GM21423 (cell line): ENCODE results near the gene AHCYL1.

Experiments
- ATAC-seq: cut with Tn5 transposase; IDR thresholded peaks from one replicate; pipeline ENCODE4 v1.9.1; 2021; ENCODE audit warnings: mild to moderate bottlenecking, moderate library complexity; ENCODE audit not compliant: unreplicated experiment

The AHCYL1 gene

DNA sequence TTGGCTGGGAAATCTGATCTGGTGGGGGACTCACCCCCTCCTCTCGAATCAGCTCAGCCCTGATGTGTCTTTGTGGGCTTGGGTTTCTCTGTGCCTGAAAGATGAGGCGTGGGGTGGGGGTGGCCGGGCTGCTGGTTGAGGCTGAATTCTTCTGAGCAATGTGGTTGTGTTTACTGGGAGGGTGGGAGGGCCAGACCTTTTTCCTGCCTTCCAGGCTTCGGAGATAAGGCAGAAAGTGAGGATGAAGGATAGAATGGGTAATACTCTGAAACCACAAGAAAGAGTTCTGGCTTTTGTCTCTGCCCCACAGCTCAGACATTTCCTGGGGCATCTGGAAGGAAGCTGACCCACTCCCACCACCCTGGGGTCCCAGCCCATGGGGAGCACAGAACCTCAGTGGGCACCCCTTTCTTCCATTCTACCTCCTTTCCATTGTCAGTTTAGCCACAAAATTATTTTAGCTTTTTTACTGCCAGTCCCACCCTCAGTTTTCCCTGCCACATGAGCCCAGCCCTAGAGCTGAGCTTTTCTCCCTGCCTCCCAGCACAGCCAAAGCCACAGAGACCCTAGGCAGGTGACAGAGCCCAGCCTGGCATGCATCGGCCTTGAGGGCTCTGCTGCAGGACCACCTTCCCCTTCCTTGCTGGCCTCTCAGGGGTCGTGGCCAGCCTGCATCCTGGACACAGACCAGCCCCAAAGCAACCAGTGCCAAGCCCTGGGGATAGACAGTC is 74.7 kb downstream of the AHCYL1 start:
- ATAC-seq: no peak

DNA sequence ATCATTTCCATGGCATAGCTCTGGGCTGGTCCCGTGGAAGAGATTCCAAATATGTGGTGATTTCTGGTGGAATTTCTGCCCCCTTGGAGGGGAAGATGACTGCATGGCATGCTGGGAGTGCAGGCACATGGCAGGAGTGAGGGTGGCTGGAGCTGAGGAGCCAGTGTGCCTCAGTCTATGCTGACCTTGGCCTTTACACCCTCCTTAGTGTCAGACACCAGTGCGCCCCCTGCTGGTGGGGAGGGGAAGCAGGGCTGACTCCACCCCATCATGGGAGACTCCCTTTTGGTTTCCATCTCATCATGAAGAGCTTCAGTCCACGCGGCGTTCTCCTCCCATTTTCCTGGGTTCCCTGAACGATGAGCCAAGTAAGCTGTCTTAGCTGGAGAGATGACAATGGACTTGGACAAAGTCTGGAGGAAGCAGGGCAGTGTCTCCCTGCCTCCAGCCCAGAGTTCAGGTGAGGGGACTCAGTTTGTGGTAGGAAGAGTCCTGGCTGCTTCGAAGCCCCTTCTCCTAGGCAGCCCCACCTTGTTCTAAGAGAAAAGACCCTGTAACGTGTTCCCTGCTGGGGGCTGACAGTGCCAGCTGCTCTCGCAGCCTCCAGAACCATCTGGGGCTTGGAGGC is 75.6 kb downstream of the AHCYL1 start:
- ATAC-seq: no peak

DNA sequence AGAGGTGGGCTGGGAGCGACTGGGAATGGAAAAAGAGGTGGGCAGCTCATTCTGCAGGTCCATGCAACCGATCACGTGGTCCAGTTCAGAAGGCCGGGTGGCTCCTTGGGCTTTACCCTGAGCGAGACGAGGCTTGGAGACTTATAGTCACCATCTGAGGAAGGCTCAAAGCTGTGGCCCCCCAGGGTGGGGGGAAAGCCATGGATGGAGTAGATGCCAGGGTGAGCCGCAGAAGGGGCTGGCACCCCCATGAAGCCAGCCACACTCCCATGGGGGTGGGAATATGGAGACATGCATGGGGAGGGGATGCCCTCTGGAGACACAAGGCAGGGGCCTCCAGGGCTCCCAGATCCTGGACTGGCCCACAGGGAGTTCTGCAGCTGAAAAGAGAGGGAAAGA is 76.1 kb downstream of the AHCYL1 start:
- no peak for ATAC-seq

DNA sequence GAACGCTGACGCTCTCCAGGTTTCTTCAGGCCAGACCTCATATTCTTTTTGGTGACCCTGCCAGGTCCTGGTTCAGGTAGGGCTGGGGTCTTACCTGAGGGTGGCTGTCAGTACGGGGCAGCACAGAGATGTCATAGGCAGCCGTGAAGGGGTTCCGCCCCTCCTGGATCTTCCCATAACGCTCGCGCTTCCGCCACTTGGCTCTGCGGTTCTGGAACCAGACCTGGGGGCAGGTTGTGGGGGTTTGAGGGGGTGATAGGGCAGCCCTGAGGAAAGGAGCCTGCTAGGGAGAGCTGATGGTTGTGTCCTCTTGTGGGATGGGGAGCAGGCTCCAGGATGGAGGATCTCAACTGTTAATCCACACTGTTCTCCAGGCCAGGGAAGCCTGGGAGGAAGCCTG is 76.8 kb downstream of the AHCYL1 start:
- ATAC-seq: no peak

DNA sequence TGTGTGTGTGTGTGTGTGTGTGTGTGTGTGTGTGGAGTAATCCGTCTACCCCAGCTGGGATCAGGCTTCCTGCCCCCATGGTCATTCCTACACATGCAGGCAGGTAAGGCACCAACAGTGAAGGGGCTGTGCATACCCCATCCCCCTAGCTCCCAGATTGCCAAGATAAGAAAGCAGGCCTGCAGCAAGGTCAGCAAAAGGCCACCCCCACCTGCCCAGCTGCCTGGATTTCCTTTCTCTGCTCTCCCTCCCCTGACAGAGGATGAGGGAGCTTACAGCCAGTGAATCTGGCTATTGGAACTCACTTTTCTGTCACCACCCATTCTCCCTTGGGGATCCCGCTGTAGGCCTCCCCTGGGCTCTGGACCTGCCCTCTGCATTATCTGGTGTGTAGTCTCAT is 78.0 kb downstream of the AHCYL1 start:
- no peak for ATAC-seq

DNA sequence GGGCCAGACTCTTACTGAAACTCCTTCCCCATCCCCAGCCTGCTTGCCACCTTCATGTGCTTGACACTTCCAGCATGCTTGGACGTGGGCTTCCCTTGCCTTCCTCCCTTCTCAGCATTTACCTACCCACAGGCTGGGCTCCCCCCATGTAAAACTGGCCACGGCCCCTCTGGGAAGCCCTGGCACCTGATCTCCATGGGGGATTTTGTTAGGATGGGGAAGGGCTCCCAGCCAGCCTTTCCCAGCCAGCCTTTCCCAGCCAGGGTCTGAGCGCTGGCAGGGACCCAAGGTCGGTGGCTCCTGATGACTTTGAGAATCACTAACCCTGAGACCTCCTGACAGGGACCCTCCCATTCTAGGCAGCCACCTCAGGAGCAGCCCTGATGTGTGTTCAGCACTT is 79.2 kb downstream of the AHCYL1 start:
- no peak for ATAC-seq

DNA sequence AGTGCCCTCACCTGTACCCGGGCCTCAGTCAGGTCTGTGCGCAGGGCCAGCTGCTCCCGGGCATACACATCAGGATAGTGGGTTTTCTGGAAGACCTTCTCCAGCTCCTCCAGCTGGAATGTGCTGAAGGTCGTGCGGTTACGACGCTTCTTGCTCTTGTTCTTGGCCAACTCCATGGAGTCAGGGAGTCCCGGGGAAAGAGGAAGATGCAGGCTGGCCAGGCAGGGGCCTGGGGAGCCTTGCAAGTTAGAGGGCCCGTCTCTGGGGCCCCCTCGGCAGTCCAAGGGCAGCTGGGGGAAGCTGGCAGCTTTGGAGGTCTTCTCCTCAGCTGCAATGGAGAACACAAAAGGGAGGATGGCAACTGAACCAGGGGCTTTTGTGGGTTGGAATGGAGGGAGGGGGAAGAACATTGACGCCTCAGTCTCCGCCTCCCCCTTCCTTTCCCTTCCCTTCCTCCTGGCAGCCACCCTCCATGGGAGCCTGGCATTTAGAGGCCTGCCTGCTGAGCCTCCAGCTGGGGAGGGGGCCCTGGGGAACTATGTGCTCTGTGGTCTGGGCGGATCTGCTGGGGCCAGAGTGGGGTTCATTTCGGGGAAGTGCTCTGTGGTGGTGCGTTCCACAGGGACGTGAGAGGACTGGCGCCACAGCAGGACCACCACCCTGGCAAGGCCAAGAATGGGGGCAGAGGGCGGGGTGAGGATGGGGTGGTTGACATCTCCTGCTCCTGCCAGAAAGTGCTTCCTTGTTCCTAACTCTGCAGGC is 80.2 kb downstream of the AHCYL1 start:
- no peak for ATAC-seq

DNA sequence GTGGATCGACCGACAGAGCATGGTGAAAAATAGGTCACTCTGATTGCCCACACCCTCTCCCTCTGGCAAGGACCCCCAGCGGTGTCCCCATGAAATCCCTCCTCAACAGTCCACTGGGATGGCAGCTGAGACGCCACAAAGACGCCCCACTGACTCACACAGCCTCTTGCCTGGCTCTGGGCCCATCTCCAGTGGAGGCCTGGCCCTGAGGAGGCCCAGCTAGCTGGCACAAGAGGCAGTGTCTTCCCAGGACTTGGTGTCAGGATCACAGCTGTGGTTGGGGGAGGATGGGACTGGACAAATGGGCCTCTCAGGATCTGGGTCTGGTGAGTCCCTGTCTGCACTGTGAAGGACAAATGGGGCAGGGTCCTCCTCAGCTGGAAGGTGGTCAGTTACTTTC is 81.3 kb downstream of the AHCYL1 start:
- no peak for ATAC-seq

DNA sequence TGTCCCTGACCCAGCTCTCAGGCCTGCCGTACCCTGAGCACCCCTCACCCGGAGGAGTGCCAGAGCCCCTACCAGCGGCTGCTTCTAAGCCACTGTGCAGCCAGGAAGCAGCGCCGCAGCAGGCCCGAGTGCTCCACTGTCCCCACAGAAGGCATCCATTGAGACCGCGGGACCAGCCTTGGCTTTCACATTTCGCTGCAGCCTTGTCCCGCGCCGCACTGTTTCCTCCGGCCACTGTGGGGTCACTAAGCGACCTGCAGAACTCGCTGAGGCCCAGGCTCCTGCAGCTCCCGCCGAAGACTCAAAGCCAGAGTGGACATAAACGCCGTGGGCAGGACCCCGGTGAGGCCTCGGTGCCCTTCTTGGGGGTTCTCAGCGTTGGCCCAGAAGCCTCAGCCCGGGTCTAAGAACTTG is 82.9 kb downstream of the AHCYL1 start:
- no peak for ATAC-seq

DNA sequence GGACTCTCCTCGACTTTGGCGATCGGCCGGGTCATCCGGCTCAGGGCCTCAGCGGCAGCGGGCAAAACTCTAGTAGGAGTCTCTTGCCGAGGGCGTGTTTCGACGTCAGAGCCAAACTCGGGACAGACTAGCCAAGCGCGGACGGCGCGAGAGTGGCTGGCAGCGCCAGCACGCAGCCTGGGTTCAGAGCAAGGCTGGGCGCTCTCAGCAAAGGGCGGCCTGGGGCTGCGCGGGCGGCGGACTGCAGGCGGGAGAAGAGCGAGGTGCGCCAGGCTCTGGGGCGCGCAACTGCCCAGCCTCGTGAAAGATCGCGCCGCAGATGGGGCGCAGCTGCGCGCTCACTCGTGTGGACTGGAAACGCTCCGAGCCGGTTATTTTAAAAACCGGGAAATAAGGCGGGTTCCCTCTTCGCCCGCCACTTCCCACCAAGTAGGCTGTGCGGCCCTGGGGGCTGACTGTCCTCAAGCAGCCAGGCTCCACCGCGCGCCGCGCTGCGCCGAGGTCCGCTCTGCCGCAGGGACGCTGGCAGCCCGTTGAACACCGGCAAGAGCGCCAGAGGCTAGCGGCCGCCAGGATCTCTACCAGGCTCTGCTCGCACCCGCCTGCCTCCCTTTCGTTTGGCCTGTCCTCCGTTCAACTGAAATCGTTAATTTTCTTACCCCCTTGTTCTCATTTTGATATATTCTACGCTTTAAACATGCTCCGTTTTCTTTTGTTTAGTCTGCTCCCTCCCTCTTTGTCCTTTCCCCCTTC is 83.5 kb downstream of the AHCYL1 start:
- ATAC-seq: no peak

DNA sequence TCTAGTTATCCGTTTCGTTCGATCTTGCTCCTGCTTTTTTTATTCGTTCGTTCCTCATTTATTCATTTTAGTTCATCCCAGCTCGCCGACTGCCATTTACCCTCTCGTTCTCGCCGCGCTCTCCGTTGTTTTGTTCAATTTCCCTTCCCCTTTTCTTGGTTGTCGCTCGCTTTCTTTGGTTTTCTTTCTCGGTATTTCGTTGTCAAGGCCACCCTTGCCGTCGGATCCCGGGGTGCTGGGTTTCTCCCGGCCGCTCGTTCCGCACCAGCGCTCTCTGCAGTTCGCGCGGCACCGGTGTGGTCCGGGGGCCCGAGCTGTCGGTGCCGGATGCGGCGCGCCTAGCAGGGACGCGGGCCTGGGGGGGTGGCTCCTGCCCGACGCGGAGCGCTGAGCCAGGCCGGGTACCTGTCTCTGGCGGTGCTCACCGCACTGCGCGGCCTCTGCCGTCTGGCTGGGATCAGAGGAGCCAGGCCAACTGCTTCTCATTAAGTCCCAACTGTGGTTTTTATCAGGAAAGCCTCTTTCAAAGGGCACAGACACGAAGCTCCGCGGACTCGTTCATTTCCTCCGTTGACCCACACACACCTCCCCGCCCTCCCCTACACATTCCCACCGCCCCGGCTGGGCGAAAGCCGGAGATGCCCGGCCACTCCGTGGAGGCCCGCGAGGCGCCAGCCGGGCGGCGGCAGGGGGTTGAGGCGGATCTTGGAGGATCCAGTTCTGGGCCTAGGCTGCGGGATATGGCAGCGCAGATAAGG is 84.3 kb downstream of the AHCYL1 start:
- ATAC-seq: no peak

DNA sequence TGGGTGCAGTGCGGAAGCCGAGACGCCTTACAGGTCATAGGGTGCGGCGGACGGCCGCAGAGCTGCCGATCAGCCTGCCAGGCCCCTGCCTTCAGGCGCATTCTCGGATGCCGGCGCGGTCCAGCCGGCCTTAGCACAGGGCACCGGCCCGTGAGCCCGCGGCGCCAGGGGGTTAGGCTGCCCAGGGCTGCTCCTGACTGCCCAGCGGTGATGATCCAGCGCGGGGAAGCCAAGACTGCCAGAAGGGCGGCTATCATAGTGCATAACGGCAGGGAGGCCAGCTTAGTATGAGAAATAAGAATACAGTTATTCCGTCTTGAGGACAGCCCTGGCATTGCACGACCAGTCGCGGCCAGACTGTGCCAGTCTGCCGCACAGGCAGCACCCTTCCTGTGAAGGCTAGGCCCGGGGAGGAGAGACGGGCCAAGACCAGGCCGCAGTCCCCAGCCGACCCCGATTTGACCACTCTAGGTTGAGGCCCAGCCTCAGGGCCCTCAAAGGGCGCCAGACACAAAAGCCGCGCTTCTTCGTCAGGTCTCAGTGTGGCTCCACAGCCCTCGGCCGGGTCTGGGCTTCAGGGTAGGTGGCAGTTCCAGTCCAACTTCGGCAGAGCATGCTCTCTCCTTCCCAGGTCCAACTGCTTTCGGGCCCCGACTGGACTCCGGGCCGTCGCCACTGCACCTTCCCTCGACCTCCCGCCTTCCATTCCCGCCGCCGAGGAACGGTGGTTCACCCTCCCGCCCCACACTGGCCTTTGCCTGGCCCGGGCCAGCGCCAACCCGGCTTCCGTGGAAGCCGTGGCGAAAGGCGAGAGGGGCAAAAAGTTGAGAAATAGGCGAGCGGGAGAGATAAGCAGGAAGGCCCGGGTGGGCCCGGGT is 85.1 kb downstream of the AHCYL1 start:
- no peak for ATAC-seq

DNA sequence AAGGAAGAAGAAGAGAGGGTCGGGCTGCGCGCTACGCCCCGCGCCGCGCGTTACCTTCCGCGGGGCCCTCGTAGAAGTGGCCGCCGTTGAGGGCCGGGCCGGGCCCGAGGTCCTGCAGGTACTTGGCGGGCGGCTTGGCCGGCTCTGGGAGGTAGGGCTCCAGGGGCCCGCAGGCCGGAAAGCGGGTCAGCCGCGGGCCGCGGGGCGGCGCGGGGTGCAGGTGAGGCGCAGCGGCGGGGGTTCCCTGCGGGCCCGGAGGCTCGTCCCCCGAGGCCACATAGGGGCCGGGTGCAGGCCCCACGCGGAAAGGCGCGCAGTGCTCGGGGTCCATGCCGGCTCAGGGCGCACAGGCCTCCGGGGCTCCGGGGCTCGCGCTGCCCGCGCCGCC is 85.7 kb downstream of the AHCYL1 start:
- ATAC-seq: no peak

DNA sequence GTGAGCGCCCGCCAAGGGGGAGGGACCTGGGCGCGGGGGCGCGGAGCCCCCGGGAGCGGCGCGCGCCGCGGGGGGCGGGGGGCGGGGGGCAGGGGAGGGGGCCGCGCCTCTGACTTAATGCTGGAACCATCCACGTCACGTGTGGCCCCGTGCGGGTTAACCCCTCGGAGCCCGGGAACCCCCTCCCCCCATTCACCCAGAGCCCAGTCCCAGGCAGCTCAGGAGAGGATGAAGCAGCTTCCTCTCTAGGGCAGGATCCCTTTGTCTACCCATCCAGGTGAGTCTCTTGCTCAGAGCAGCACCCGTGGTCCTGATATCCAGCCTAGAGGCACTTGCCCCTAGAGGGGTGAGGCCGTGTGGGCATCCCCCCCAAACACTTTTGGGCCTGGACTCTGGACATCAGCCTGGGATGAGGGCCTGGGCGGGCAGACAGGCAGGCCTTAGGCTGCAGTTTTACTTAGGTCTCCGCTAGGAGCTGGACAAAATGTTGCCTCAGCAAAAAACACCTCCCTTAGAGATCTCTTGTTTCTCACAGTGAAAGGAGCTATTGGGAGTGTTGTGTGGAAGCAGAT is 86.2 kb downstream of the AHCYL1 start, which contains the start of gene ALX3:
Gene ALX3, minus strand, starts transcription at position 2 of the 572 bp plus-strand sequence. CDS start 60 bp downstream, outside the sequence.
- no peak for ATAC-seq
